WERI-Rb-1 (cell line): ENCODE measurements around the gene TAB2.
A peak's percentile ranks its signal among the peaks of the same experiment; 100 is the strongest.

Source experiments
- DNase-seq: peaks from one replicate; pipeline ENCODE4 v3.0.0-alpha.2; 2020
- H3K27ac ChIP-seq: fragments of 250-450 bp; sonication (Bioruptor Pico); 2 replicates; pipeline ENCODE4 v1.5.1; 2020; ENCODE audit warnings: mild to moderate bottlenecking, moderate library complexity
- H3K27me3 ChIP-seq: fragments of 250-450 bp; sonication (Bioruptor Pico); 2 replicates; pipeline ENCODE4 v1.5.1; 2021; ENCODE audit warnings: mild to moderate bottlenecking, low read depth, moderate library complexity; ENCODE audit not compliant: insufficient read depth, severe bottlenecking
- H3K36me3 ChIP-seq: fragments of 250-450 bp; sonication (Bioruptor Pico); 2 replicates; pipeline ENCODE4 v1.5.1; 2020; ENCODE audit warnings: mild to moderate bottlenecking, moderate library complexity
- H3K4me3 ChIP-seq: 2 replicates; pipeline ENCODE4 v1.5.1; 2011; ENCODE audit warnings: low read depth, mild to moderate bottlenecking, control low read depth, low read length
- H3K9me3 ChIP-seq: fragments of 250-450 bp; sonication (Bioruptor Pico); 2 replicates; pipeline ENCODE4 v1.5.1; 2021; ENCODE audit warnings: mild to moderate bottlenecking, moderate library complexity; ENCODE audit not compliant: severe bottlenecking
- CTCF ChIP-seq: IDR thresholded peaks from 2 replicates; pipeline ENCODE4 v1.5.1; 2011; ENCODE audit warnings: low read depth, mild to moderate bottlenecking, control low read depth, inconsistent platforms, low read length

The TAB2 gene

GRCh38 chr6:149335924-149336608 is 18.6 kb downstream of the TAB2 start:
- Histone ChIP-seq H3K4me3 (no peak overlapping the region), H3K27ac (peak overlapping the region; percentile 42), H3K27me3 (no peaks in the 10 kb centered on the region), H3K36me3 (no peaks in the 10 kb centered on the region), H3K9me3 (no peaks in the 10 kb centered on the region)
- no peak for DNase-seq
- TF ChIP-seq CTCF = no peak

- peak; percentile 31 for DNase-seq
- H3K27ac ChIP-seq = peak overlapping the region; percentile 42
- H3K9me3 ChIP-seq = no peaks in the 10 kb centered on the region
These were observed 19.1 kb downstream of the TAB2 start for GRCh38 chr6:149336609-149336928.

GRCh38 chr6:149337320-149337719 is 19.8 kb downstream of the TAB2 start:
- no peak overlapping the region for H3K4me3 ChIP-seq
- H3K9me3 ChIP-seq = no peaks in the 10 kb centered on the region
- TF ChIP-seq CTCF = no peak
- H3K27ac ChIP-seq = no peak overlapping the region
- no peak for DNase-seq
- no peaks in the 10 kb centered on the region for H3K36me3 ChIP-seq
- no peaks in the 10 kb centered on the region for H3K27me3 ChIP-seq

More at GRCh38 chr6:149336609-149336928, 19.1 kb downstream of the TAB2 start:
- TF ChIP-seq CTCF = no peak
- H3K4me3 ChIP-seq = no peak overlapping the region
- H3K36me3 ChIP-seq = no peaks in the 10 kb centered on the region
- no peaks in the 10 kb centered on the region for H3K27me3 ChIP-seq

- Histone ChIP-seq H3K9me3 (no peaks in the 10 kb centered on the region), H3K4me3 (no peak overlapping the region), H3K27me3 (no peaks in the 10 kb centered on the region), H3K27ac (no peak overlapping the region), H3K36me3 (no peaks in the 10 kb centered on the region)
- no peak for DNase-seq
- TF ChIP-seq CTCF = no peak
These were observed 22.7 kb downstream of the TAB2 start for GRCh38 chr6:149340200-149340599.

- H3K27ac ChIP-seq = no peak overlapping the region
- no peak for DNase-seq
- H3K4me3 ChIP-seq = no peak overlapping the region
- no peaks in the 10 kb centered on the region for H3K36me3 ChIP-seq
- no peaks in the 10 kb centered on the region for H3K9me3 ChIP-seq
- no peak for TF ChIP-seq CTCF
- H3K27me3 ChIP-seq = no peaks in the 10 kb centered on the region
These were observed 25.0 kb downstream of the TAB2 start for GRCh38 chr6:149342525-149342924.

- no peak for DNase-seq
- H3K27ac ChIP-seq = no peak overlapping the region
- H3K9me3 ChIP-seq = no peaks in the 10 kb centered on the region
- H3K36me3 ChIP-seq = no peaks in the 10 kb centered on the region
- no peak for TF ChIP-seq CTCF
- H3K4me3 ChIP-seq = no peak overlapping the region
- no peaks in the 10 kb centered on the region for H3K27me3 ChIP-seq
These were observed 26.0 kb downstream of the TAB2 start for GRCh38 chr6:149343501-149343900.
